ENCODE measurements around the gene ASPN.
A peak's percentile ranks its signal among the peaks of the same experiment; 100 is the strongest.

The ASPN gene

DNA sequence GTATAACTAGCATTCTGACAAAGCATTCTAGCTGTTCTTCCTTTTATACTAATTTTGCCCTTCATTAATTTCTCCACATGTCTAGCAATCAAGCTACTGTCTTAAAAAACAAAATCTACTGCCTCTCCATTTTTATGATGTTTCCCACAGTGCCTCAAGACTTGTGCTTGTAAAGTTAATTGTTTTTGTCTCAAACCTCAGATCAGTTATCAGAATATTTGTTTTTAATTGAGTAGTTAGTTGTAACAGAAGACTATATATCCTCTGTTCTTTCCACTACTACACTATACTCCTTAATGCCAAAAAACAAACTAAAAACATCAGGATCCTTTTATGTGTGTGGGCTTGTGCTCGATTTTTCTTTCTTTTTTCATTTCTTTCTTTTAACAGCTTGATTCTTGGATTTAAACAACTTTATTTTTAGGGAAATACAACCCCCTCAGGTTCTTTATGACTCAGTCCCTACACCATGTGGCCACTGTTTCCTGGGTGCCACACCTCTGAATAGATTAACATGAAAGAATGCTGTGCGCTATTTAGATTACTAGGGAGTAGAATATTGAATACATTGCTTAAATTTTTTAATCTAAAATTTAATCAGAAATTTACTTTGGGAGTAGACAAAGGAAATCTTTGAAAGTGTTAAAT lies 1.2 kb downstream of the ASPN start:
- TF ChIP-seq, protein P1, sequence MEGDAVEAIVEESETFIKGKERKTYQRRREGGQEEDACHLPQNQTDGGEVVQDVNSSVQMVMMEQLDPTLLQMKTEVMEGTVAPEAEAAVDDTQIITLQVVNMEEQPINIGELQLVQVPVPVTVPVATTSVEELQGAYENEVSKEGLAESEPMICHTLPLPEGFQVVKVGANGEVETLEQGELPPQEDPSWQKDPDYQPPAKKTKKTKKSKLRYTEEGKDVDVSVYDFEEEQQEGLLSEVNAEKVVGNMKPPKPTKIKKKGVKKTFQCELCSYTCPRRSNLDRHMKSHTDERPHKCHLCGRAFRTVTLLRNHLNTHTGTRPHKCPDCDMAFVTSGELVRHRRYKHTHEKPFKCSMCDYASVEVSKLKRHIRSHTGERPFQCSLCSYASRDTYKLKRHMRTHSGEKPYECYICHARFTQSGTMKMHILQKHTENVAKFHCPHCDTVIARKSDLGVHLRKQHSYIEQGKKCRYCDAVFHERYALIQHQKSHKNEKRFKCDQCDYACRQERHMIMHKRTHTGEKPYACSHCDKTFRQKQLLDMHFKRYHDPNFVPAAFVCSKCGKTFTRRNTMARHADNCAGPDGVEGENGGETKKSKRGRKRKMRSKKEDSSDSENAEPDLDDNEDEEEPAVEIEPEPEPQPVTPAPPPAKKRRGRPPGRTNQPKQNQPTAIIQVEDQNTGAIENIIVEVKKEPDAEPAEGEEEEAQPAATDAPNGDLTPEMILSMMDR (IDR thresholded peaks at IDR 0.05; ENCODE audit: borderline replicate concordance, control extremely low read depth, extremely low read depth, insufficient read depth, missing control alignments): no peak
- in situ Hi-C loops (cut with MboI; ENCODE audit: low sequenced_read_pairs, unreplicated experiment): loop anchor here (25.0 kb wide), 1 partner anchor 306 kb away; no protein-coding TSS in a partner anchor
- peak; percentile 38 for DNase-seq (ENCODE audit: low spot score)

DNA sequence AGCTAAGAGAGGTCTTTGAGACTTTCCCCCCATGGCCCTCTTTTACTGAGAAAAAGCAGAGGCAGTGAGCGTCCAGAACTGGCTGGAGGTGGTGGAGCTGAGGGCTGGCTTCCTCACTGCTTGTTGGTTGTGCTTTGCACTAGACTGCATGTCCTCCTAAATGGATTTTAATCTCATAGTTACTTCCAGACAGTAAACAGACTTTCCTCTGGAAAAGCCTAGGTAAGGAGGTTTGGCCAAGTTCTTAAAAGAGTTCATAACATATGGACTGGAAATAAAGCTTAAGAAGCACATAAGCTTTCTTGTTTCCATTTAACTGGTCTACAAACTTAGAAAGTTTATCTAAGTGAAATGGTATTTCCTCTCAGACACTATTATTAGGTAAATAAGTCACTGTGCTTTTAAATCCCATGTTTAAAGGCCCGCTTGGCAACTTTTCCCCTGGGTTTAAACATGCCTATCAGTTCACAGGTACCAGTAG lies 2.0 kb downstream of the ASPN start:
- no peak for DNase-seq (ENCODE audit: low spot score)
- TF ChIP-seq, protein P1 (IDR thresholded peaks at IDR 0.05; ENCODE audit: borderline replicate concordance, control extremely low read depth, extremely low read depth, insufficient read depth, missing control alignments): no peak
- in situ Hi-C loops (cut with MboI; ENCODE audit: low sequenced_read_pairs, unreplicated experiment): loop anchor here (25.0 kb wide), 1 partner anchor 307 kb away; no protein-coding TSS in a partner anchor

GRCh38 chr9:92479346-92479745 lies 3.0 kb downstream of the ASPN start:
- in situ Hi-C loops (cut with MboI; ENCODE audit: low sequenced_read_pairs, unreplicated experiment): loop anchor here (25.0 kb wide), 1 partner anchor 308 kb away; no protein-coding TSS in a partner anchor
- TF ChIP-seq, protein P1 (IDR thresholded peaks at IDR 0.05; ENCODE audit: borderline replicate concordance, control extremely low read depth, extremely low read depth, insufficient read depth, missing control alignments): no peak
- DNase-seq (ENCODE audit: low spot score): no peak

- no peak for DNase-seq (ENCODE audit: low spot score)
- in situ Hi-C loops (cut with MboI; ENCODE audit: low sequenced_read_pairs, unreplicated experiment): loop anchor here (25.0 kb wide), 1 partner anchor 309 kb away; no protein-coding TSS in a partner anchor
- TF ChIP-seq, protein P1 (IDR thresholded peaks at IDR 0.05; ENCODE audit: borderline replicate concordance, control extremely low read depth, extremely low read depth, insufficient read depth, missing control alignments): no peak
These were observed 3.5 kb downstream of the ASPN start for GRCh38 chr9:92478783-92479182.

DNA sequence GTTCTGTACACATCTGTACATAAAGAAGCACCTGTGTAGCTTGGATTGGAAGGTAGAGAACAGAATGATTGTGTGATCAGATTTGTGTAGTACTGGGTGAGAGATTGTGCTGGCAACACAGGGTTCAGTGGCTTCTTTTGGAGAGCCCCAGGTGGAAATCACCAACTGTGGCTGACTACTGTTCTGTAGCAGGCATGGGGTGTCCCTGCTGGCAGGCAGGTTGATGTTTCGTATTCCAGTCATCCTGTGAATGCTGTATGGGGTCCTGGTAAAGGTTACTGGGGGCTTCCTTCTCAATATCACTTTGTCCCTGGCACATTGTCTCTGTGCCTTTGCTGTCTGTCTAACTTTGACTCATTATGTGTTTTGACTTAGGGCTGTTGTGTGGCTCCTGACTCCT lies 5.3 kb downstream of the ASPN start:
- in situ Hi-C loops (cut with MboI; ENCODE audit: low sequenced_read_pairs, unreplicated experiment): loop anchor here (25.0 kb wide), 1 partner anchor 310 kb away; no protein-coding TSS in a partner anchor
- DNase-seq (ENCODE audit: low spot score): peak; percentile 24
- TF ChIP-seq, protein P1 (IDR thresholded peaks at IDR 0.05; ENCODE audit: borderline replicate concordance, control extremely low read depth, extremely low read depth, insufficient read depth, missing control alignments): no peak

DNA sequence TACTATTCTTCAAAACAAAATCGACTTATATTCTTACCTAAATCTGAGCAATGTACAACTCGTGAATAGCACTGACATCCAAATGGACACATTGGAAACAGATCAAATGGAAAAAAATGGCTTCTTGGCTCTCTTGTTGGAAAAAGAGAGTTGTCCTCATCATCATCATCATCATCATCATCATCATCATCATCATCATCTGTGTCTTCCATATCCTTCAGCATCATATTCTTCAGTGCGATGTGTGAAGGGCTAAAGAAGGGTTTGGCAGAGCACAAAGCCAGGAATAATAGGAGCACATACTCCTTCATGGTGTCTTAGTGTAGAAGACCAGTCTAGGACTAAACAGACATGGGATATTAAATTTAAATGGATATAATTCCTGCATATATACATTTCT lies 7.7 kb downstream of the ASPN start:
- TF ChIP-seq, protein P1 (IDR thresholded peaks at IDR 0.05; ENCODE audit: borderline replicate concordance, control extremely low read depth, extremely low read depth, insufficient read depth, missing control alignments): no peak
- DNase-seq (ENCODE audit: low spot score): no peak
- in situ Hi-C loops (cut with MboI; ENCODE audit: low sequenced_read_pairs, unreplicated experiment): no loop called here

Data from GM13976 (cell line).